Measurements from ENCODE around the gene CLRN3. TPM values are rescaled to one million over a fixed set of nuclear protein-coding genes. Genes with fewer than 3 reads are reported as not detected.

Gene CLRN3
- total and polyA plus RNA-seq, 3 donors from 2014 or later: 0.55 TPM; not detected in 2

DNA sequence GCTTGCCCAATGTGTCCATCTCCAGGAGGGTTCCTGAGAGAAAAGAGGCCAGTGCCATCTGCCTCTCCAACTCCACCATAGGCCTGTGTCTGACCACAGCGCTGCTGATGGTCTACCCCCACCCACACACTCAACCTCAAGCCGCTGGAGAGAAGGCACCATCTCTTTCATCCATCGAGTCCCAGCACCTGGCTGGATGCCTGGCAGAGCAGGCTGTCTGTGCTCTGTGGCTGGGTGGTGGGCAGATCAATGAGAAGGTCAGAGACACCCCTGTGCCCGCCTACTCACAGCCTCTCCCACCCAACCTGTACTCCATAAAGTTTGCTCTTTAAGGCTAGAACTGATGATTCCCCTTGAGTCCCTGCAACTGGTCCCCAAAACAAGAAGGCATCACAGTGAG, 58.0 kb downstream of the CLRN3 start:
- Histone ChIP-seq H3K27me3 (no peaks in the 10 kb centered on the region), H3K9me3 (no peaks in the 10 kb centered on the region), H3K27ac (no peak overlapping the region), H3K4me3 (no peak overlapping the region), H3K4me1 (no peaks in the 10 kb centered on the region), H3K36me3 (ENCODE audit: low read depth, missing control alignments) (no peaks in the 10 kb centered on the region)
- intact Hi-C loops (cut with DNase I; ENCODE audit: low total_unique reads): no loop called here
- DNase-seq: peak; percentile 1
- 78 to 81% methylated on average over 3 to 4 of the region's 4 CpGs for WGBS, 2 donors
- TF ChIP-seq, protein P1, sequence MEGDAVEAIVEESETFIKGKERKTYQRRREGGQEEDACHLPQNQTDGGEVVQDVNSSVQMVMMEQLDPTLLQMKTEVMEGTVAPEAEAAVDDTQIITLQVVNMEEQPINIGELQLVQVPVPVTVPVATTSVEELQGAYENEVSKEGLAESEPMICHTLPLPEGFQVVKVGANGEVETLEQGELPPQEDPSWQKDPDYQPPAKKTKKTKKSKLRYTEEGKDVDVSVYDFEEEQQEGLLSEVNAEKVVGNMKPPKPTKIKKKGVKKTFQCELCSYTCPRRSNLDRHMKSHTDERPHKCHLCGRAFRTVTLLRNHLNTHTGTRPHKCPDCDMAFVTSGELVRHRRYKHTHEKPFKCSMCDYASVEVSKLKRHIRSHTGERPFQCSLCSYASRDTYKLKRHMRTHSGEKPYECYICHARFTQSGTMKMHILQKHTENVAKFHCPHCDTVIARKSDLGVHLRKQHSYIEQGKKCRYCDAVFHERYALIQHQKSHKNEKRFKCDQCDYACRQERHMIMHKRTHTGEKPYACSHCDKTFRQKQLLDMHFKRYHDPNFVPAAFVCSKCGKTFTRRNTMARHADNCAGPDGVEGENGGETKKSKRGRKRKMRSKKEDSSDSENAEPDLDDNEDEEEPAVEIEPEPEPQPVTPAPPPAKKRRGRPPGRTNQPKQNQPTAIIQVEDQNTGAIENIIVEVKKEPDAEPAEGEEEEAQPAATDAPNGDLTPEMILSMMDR (IDR thresholded peaks at IDR 0.05): no peak
- no peak for TF ChIP-seq POLR2A (IDR thresholded peaks at IDR 0.05)

- DNase-seq: peak; percentile 10
- intact Hi-C loops (cut with DNase I; ENCODE audit: low total_unique reads): no loop called here
- Histone ChIP-seq H3K4me3 (no peak overlapping the region), H3K36me3 (ENCODE audit: low read depth, missing control alignments) (no peaks in the 10 kb centered on the region), H3K27ac (no peak overlapping the region), H3K27me3 (no peaks in the 10 kb centered on the region), H3K4me1 (no peaks in the 10 kb centered on the region), H3K9me3 (no peaks in the 10 kb centered on the region)
- whole genome bisulfite sequencing, 2 donors: 75 to 85% methylated on average over 5 to 7 of the region's 7 CpGs
- TF ChIP-seq POLR2A (IDR thresholded peaks at IDR 0.05): no peak
- TF ChIP-seq, protein P1 (IDR thresholded peaks at IDR 0.05): no peak
Observed at GRCh38 chr10:127834221-127834620, 58.5 kb downstream of the CLRN3 start.

DNA sequence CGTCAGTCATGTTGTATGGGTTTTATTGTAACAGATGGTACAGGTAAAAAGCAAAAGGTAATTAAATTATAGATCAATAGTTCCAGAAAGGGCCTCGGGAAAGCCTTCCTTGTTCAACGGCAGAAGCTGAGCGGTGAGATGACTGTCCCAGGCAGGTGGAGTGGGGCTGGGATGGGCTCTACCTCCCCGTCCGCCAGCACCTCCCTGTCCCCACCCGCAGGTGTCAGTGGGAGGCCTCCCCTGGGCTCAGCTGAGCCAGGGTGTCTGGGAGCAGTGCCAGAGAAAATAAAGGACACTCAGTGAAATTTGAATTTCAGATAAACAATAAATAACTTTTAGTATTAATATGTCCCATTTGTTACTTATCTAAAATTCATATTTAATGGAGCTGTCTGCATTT, 58.9 kb downstream of the CLRN3 start:
- Histone ChIP-seq H3K27me3 (no peaks in the 10 kb centered on the region), H3K36me3 (ENCODE audit: low read depth, missing control alignments) (no peaks in the 10 kb centered on the region), H3K27ac (no peak overlapping the region), H3K9me3 (no peaks in the 10 kb centered on the region), H3K4me1 (no peaks in the 10 kb centered on the region), H3K4me3 (no peak overlapping the region)
- WGBS, 2 donors: 66 to 70% methylated on average over 7 of the region's 7 CpGs
- DNase-seq: peak; percentile 12
- TF ChIP-seq, protein P1 (IDR thresholded peaks at IDR 0.05): no peak
- TF ChIP-seq POLR2A (IDR thresholded peaks at IDR 0.05): no peak
- intact Hi-C loops (cut with DNase I; ENCODE audit: low total_unique reads): no loop called here

GRCh38 chr10:127832501-127832900, 60.2 kb downstream of the CLRN3 start:
- Histone ChIP-seq H3K4me1 (no peaks in the 10 kb centered on the region), H3K27me3 (no peaks in the 10 kb centered on the region), H3K36me3 (ENCODE audit: low read depth, missing control alignments) (no peaks in the 10 kb centered on the region), H3K4me3 (no peak overlapping the region), H3K9me3 (no peaks in the 10 kb centered on the region), H3K27ac (no peak overlapping the region)
- TF ChIP-seq POLR2A (IDR thresholded peaks at IDR 0.05): no peak
- TF ChIP-seq, protein P1 (IDR thresholded peaks at IDR 0.05): no peak
- WGBS, 2 donors: 43 to 45% methylated on average over 4 of the region's 4 CpGs
- no peak for DNase-seq
- intact Hi-C loops (cut with DNase I; ENCODE audit: low total_unique reads): no loop called here

GRCh38 chr10:127830414-127830813, 62.3 kb downstream of the CLRN3 start:
- DNase-seq: no peak
- Histone ChIP-seq H3K4me1 (no peaks in the 10 kb centered on the region), H3K27ac (no peak overlapping the region), H3K36me3 (ENCODE audit: low read depth, missing control alignments) (no peaks in the 10 kb centered on the region), H3K4me3 (no peak overlapping the region), H3K27me3 (no peaks in the 10 kb centered on the region), H3K9me3 (no peaks in the 10 kb centered on the region)
- WGBS, 2 donors: 74 to 84% methylated on average over 4 of the region's 4 CpGs
- intact Hi-C loops (cut with DNase I; ENCODE audit: low total_unique reads): no loop called here
- TF ChIP-seq, protein P1 (IDR thresholded peaks at IDR 0.05): no peak
- TF ChIP-seq POLR2A (IDR thresholded peaks at IDR 0.05): no peak
